Natural killer cell (primary cell): ENCODE measurements around the gene BICD1. TPM values are rescaled to one million over a fixed set of nuclear protein-coding genes. Genes with fewer than 3 reads are reported as not detected.

ENCODE experiments used
- ATAC-seq, 3 donors: fragments of 150-1000 bp in 2 of 3; fragments of 200-7000 bp in 1 of 3; cut with Tn5 transposase; 1 replicate in 1 of 3; 2 replicates in 2 of 3; pipeline ENCODE4 v1.10.0; 2021; ENCODE audit warnings: mild to moderate bottlenecking in 2 of 3, moderate library complexity in 2 of 3
- DNase-seq, 2 donors: peaks; one replicate each; pipeline versions ENCODE4 v3.0.0 to v3.0.0-alpha.2; 2013 to 2021; ENCODE audit warnings: mixed read lengths in 1 of 2
- H3K27ac ChIP-seq: one replicate; pipeline ENCODE4 v1.5.1; 2013; ENCODE audit warnings: mild to moderate bottlenecking, low read length
- H3K27me3 ChIP-seq: one replicate; pipeline ENCODE4 v1.6.1; 2013; ENCODE audit warnings: low read length; ENCODE audit not compliant: control insufficient read depth, insufficient read depth
- H3K36me3 ChIP-seq: one replicate; pipeline ENCODE4 v1.6.1; 2013; ENCODE audit warnings: low read length; ENCODE audit not compliant: control insufficient read depth, insufficient read depth
- H3K4me1 ChIP-seq: one replicate; pipeline ENCODE4 v1.6.1; 2013; ENCODE audit warnings: low read length; ENCODE audit not compliant: control insufficient read depth, insufficient read depth
- H3K4me3 ChIP-seq: one replicate; pipeline ENCODE4 v1.5.1; 2013; ENCODE audit warnings: low read length
- H3K9me3 ChIP-seq: one replicate; pipeline ENCODE4 v1.6.1; 2013; ENCODE audit warnings: low read length; ENCODE audit not compliant: control insufficient read depth, insufficient read depth
- H3K27ac Mint-ChIP-seq, 2 donors: one replicate each; pipeline ENCODE4 v1.8.0; 2022; ENCODE audit warnings: mild to moderate bottlenecking in 2 of 2, mixed read lengths in 2 of 2, moderate library complexity in 1 of 2
- H3K27me3 Mint-ChIP-seq, 2 donors: one replicate each; pipeline ENCODE4 v1.8.0; 2022; ENCODE audit warnings: low read depth in 2 of 2, mixed read lengths in 2 of 2
- H3K36me3 Mint-ChIP-seq: one replicate; pipeline ENCODE4 v1.8.0; 2022; ENCODE audit warnings: mixed read lengths
- H3K4me1 Mint-ChIP-seq, 2 donors: one replicate each; pipeline ENCODE4 v1.8.0; 2022; ENCODE audit warnings: mixed read lengths in 2 of 2
- H3K4me3 Mint-ChIP-seq: one replicate; pipeline ENCODE4 v1.8.0; 2022; ENCODE audit warnings: mild to moderate bottlenecking, moderate library complexity, mixed read lengths
- H3K9me3 Mint-ChIP-seq, 2 donors: one replicate each; pipeline ENCODE4 v1.8.0; 2022; ENCODE audit warnings: mixed read lengths in 2 of 2
- CTCF ChIP-seq: fragments of 200-600 bp; IDR thresholded peaks from one replicate; pipeline ENCODE4 v1.8.0; 2022; ENCODE audit warnings: antibody characterized with exemption
- WGBS: methylation state at CpG from one replicate; pipeline ENCODE4 v1.1.7; 2013; ENCODE audit warnings: missing lambda C conversion rate; ENCODE audit not compliant: insufficient coverage; 5-methylcytosine and 5-hydroxymethylcytosine counted together
- intact Hi-C: fragments of 100-400 bp; cut with micrococcal nuclease; formaldehyde crosslinking; loops from one replicate; pipeline ENCODE4 v1.14.2; 2022
- total RNA-seq, 4 donors: library from RNA; stranded (reverse); fragments of 120-200 nt in 1 of 4; gene quantifications; one replicate each; pipeline versions ENCODE4 v1.2.3 to v1.2.4, GENCODE V29; 2013 to 2022

BICD1 gene
- total RNA-seq, 3 donors from 2014 or later (not counting 1 experiment from before 2014, with no cell fraction given): 10.0 to 16.0 (median 15.5) TPM

- Histone ChIP-seq H3K4me3 (no peak overlapping the region), H3K9me3 (no peaks in the 10 kb centered on the region), H3K36me3 (no peaks in the 10 kb centered on the region), H3K27ac (no peak overlapping the region), H3K27me3 (no peaks in the 10 kb centered on the region), H3K4me1 (peaks cover 5% of the 10 kb centered on the region)
- TF ChIP-seq CTCF: no peak
- 94% methylated on average over 3 of the region's 4 CpGs for WGBS
- H3K27ac Mint-ChIP-seq: no peak overlapping the region
- H3K27me3 Mint-ChIP-seq: peaks cover 0 to 4% of the 10 kb centered on the region in 2 donors
- ATAC-seq: no peak
- peaks cover 0 to 4% of the 10 kb centered on the region in 2 donors for H3K4me1 Mint-ChIP-seq
- no peaks in the 10 kb centered on the region for H3K9me3 Mint-ChIP-seq
- no peaks in the 10 kb centered on the region for H3K36me3 Mint-ChIP-seq
- DNase-seq: no peak
- intact Hi-C loops: loop anchor here (5.0 kb wide), 1 partner anchor 406 kb away; the partner anchor contains the start of gene ETFBKMT
- H3K4me3 Mint-ChIP-seq: no peak overlapping the region
Observed at GRCh38 chr12:32063796-32064195, 42.9 kb upstream of the BICD1 start.

- no peak overlapping the region for H3K27ac ChIP-seq
- ATAC-seq: no peak
- no peaks in the 10 kb centered on the region for H3K9me3 ChIP-seq
- H3K27me3 ChIP-seq: no peaks in the 10 kb centered on the region
- H3K4me1 ChIP-seq: no peaks in the 10 kb centered on the region
- H3K36me3 Mint-ChIP-seq: no peaks in the 10 kb centered on the region
- no peak for DNase-seq
- WGBS: 71% methylated on average over 2 of the region's 2 CpGs
- H3K27me3 Mint-ChIP-seq: peaks cover 2 to 4% of the 10 kb centered on the region in 2 donors
- H3K4me3 ChIP-seq: no peak overlapping the region
- intact Hi-C loops: no loop called here
- no peak overlapping the region for H3K27ac Mint-ChIP-seq
- no peaks in the 10 kb centered on the region for H3K9me3 Mint-ChIP-seq
- TF ChIP-seq CTCF: no peak
- no peaks in the 10 kb centered on the region for H3K4me1 Mint-ChIP-seq
- no peaks in the 10 kb centered on the region for H3K36me3 ChIP-seq
- H3K4me3 Mint-ChIP-seq: no peak overlapping the region
Observed at GRCh38 chr12:32066206-32066605, 40.4 kb upstream of the BICD1 start.

GRCh38 chr12:32069071-32069470 lies 37.6 kb upstream of the BICD1 start:
- Histone ChIP-seq H3K27ac (no peak overlapping the region), H3K27me3 (no peaks in the 10 kb centered on the region), H3K9me3 (no peaks in the 10 kb centered on the region), H3K4me3 (no peak overlapping the region), H3K36me3 (no peaks in the 10 kb centered on the region), H3K4me1 (no peaks in the 10 kb centered on the region)
- ATAC-seq: no peak
- no peak for TF ChIP-seq CTCF
- Mint-ChIP-seq H3K4me3 (no peak overlapping the region), H3K4me1 (no peaks in the 10 kb centered on the region), H3K27ac (no peak overlapping the region), H3K36me3 (no peaks in the 10 kb centered on the region), H3K9me3 (no peaks in the 10 kb centered on the region), H3K27me3 (peaks cover 4 to 5% of the 10 kb centered on the region in 2 donors)
- no CpG with 5 or more reads among the region's 3 CpGs for WGBS
- intact Hi-C loops: no loop called here
- no peak for DNase-seq

GRCh38 chr12:32069731-32070130 lies 36.9 kb upstream of the BICD1 start:
- no peaks in the 10 kb centered on the region for H3K4me1 ChIP-seq
- H3K36me3 ChIP-seq: no peaks in the 10 kb centered on the region
- Mint-ChIP-seq H3K4me3 (no peak overlapping the region), H3K27ac (no peak overlapping the region), H3K36me3 (no peaks in the 10 kb centered on the region), H3K4me1 (no peaks in the 10 kb centered on the region), H3K9me3 (no peaks in the 10 kb centered on the region), H3K27me3 (peaks cover 0 to 5% of the 10 kb centered on the region in 2 donors)
- no peaks in the 10 kb centered on the region for H3K9me3 ChIP-seq
- no peak overlapping the region for H3K27ac ChIP-seq
- no peaks in the 10 kb centered on the region for H3K27me3 ChIP-seq
- TF ChIP-seq CTCF: no peak
- DNase-seq: no peak
- H3K4me3 ChIP-seq: no peak overlapping the region
- intact Hi-C loops: no loop called here
- WGBS: 99% methylated on average over 5 of the region's 5 CpGs
- ATAC-seq: no peak
